NOMO-1 (cell line): ENCODE data around the gene TSPAN17.

Source experiments
- DNase-seq, 2 experiments: peaks; one replicate each; lab custom pipeline; 2025; ENCODE audit not compliant: unreplicated experiment in 2 of 2; lab: John Stamatoyannopoulos, UW

Gene TSPAN17

DNA sequence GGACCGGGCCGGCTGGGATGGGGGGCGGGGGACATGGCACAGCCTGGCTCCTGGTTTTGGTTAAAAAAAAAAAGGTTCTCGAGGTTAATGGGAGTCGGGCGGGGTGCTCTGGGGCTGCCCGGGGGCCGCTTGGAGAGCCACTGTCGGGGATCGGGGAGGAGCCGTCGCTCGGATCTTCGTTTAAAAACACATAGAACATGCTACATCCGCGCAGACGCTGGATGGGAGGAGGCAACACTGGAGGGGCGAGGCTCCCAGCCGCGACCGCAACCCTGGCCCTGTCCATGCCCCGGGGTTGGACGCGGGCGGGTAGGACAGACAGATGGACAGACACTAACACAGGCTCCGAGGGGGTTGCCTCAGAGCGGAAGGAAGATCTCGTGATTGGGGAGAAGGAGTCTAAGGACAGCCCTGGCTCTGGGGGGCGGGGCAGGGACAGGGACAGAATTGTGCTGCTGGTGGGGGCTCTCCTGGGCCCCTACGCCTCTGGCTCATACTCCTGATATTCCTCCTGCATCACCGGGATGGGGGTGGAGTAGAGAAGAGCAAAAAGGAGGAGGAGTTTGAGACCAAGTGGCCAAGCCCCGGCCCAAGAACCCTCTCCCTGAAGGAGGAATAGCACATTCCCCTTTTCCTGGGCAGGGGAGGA, 26.8 kb upstream of the TSPAN17 start:
- no peak for DNase-seq

DNA sequence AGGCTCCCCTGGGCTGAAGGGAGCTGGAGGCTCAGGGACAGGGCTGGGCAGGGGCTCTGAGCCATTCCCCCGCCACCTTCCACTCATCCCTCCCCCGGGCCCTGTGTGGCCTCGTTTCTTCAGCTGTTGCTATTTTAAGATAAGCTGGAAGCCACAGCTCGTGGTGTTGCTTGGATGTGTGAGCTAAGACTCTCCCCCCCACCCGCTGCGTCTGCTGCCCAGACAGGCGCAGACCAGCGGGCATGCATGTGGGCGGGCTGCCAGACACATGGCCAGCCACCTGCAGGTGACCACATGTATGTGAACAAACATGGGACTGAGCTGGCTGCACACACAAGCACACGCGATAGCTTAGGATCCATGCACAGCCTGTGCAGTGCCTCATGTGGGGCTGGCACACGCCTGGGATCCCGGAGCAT, 25.6 kb upstream of the TSPAN17 start:
- DNase-seq: no peak

DNA sequence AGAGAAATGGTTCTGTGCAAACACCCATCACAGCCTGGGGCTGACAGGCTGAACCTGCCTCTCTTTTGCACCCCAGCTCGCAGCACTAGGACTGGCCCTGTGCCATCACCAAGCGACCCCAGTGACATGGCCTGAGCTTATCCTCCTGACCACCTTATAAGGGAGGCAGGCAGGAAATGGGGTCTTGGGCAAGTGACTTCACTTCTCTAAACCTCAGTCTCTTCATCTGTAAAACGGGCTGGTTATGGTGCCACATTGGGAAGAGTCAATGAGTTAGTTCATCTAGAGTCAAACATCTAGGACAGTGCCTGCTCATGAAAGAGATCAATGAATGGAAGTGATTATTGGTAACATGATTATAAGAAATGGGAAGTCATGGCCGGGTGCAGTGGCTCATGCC, 23.1 kb upstream of the TSPAN17 start:
- no peak for DNase-seq

DNA sequence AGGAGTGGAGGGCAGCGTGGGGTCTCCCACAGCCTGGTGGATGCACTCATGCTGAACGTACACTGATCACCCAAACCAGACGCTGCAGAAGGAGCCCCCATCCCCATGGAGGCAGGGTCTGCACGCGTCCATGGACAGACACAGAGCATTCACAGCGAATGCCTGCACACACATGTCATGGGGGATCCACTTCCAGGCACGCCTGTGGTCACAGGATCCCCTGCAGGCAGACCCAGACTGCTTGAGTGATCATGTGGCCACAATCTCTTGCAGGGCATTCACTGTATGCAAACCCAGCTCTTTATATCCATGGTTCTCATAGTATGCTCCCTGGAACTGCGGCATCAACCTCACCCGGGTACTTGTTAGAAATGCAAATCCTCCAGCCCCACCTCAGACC, 22.3 kb upstream of the TSPAN17 start:
- no peak for DNase-seq

DNA sequence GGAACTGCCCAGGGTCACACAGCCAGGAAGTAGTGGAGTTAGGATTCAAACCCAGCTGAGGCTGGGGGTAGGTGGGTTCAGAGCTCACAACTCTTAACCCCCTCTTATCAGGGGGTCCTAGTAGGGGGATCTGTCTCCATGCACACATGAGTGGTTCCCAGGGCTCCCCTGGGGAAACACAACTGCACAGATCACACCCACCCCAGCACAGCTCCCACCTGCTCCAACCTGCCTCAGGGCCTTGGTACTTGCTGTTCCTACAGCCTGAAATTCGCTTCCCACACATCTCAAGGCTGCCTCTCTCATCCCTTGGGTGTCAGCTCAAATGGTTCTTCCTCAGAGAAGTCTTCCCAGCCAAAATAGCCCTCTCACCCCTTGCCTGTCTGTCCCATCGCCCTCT, 21.8 kb upstream of the TSPAN17 start:
- DNase-seq: no peak

DNA sequence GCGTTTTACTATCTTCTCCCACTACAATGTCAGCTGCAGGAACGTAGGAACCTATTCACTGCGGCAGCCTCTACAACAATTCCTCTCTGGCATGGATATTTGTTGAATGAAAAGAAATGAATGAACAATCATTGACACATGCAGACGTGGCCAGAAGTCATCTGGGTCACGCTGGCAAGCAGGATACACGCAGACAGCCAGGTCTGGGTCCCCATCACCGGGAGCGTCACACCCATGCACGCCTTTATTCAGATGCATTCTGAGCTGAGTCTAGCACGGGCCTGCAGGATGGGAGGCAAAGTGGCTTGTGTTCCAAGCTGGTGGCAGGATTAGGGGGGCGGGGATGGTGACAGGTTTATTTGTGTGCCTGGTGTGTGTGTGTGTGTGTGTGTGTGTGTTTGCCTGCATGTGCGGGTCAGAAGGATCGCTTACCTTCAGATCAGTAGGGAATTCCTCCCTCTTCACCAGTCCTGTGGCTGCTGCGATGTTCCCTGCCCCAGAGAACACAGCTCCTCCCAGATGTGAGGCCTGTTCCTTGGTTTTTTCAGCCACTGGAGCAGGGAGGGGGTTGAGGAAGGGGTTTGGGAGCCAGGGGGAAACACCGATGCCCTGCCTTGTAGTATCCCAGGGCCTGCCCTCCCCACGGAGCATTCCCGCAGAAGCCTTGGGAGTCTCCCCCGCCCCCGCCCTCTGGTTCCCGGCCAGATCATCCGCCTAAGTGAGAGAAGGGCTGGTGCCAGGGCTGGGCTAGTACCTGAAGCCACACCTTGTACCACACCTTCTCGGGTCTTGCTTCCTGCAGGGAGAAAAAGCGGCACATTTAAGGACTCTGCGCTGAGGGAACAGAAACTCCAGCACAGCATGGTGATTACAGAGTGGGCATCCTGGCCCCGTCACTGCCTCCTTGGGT, 21.1 kb upstream of the TSPAN17 start:
- DNase-seq: no peak

DNA sequence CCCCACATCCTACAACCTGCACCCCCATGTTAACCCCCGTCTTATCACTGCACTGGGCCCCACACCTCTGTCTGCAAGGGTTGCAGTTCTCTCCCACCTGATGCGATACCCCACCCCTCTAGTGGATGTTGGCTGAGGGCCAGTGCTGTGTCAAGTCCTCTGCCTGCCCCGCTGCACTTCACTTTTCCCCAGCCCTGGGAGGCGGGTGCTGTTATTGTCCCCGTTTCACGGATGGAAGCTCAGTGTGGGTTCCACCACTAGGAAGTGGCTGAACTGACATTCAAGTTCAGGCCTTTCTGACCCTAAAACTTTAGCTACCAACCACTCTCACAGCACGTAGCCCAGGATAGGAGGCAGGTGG, 20.4 kb upstream of the TSPAN17 start:
- DNase-seq: no peak

DNA sequence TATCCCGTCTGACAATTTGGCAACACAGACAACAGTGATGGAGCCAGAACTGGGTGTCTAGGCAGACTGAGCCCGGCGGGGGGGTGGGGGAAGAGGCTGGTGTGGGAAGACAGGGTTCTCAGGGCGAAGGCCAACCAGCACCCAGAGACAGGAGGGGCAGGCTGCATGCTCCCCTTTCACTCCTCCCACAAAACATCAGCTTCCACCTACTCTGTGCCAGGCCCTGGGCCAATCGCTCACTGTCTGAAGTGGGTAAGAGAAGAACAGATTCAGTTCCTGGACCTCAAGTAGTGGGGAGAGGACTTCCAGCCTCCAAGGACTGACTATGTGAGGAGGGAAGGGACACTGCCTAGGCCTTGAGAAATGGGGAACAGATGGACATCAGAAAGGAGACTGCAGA, 19.7 kb upstream of the TSPAN17 start:
- no peak for DNase-seq

DNA sequence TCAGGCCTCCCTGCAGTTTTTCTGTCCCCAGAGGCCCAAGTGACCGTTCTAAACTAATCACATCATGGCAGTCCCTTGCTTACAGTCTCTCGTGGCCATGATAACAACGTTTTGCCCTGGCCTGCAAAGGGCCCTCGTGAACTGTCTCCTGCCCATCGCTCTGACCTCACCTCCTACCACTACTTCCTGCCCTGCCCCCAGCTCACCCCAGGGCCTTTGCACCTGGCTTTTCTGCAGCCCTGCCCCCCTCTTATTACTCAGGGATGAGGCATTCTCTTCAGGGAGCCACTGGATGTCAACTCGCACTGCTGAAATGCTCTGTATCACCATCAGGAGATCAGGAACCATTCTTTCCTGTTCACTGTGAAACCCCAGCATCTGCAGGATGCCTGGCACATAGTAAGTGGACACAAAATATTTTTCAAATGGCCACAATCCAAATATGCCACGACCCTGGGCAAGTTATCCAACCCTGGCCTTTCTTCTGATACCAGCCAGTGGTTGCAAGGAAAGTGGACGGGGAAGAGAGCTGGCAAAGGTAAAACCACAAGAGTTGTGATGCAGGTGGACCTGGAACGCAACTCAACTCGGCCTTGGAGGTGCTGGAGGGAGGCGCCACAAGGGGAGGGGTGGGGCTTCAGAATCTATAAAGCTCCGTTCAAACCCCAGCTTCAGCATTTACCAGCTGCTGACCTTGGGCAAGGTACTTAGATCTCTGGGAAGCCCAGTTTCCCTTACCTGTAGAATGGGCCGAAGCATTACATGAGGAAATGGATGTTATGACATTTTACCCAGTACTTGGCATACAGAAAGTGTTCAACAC, 18.7 kb upstream of the TSPAN17 start:
- DNase-seq: no peak

DNA sequence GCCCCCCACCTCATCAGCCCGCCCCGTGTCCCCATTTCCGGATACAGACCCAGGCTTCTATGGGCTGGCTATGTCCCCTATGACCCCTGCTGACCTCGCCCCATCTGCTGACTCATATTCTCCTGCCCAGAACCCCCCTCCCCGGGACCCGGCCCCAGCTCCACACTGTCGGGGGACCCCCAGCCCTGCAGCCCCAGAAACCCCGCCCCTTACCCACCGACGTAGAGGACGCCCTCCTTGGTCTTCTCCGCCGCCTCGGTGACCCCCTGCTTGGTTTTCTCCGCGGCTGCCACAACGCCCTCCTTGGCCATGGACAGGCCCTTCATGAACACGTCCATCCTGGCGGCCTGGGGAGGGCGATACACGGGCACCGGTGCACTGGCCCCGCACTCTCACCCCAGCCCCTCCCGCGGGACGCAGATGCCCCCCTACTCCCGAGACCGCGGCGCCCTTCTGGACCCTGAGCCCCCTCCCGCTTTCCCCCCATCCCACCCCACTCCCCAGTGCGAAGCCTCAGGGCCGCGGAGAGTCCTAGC, 17.9 kb upstream of the TSPAN17 start:
- DNase-seq: no peak

DNA sequence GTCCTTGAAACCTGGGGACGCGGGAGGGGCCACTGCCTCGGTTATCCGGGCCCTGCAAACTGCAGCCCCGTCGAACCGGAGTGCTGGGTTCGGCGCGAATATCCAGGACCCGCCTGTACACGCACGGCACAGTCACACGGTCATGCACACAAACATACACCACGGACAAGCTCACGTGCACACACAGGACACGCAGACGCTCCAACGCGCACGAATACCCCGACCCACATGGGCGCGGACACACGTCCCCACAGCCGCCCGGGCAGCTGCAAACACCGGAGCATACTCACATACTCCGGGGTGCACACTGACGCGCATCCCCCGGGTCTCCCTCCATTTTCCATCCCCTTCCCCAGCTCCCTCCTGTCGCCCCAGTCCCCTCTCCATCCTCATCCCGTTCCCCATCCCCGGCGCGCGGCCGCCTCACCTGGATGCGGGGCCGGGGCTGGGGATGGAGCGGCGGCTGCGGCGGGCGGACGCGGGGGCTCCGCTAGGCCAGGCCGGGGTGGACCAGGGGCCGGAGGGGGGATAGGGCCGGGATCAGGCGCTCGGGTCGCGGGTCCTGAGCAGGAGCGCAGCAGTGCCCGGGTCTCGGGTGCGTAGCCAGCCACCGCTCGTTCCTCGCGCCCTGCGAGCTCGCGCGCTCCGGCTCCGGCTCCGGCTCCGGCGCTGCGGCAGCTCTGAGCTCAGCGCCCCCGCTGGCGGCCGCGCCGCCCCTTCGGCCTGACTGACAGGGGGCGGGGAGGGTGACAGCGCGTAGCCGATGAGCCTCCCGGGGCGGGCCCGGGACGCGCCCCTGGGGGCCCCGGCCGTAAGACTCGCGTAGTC, 17.2 kb upstream of the TSPAN17 start, which contains the start of the genes EIF4E1B and SNCB:
TSS of gene EIF4E1B (plus strand) at position 823 of the 828 bp plus-strand sequence. CDS start 12,113 bp downstream, outside the sequence.
TSS of gene SNCB (minus strand) at position 682 of the 828 bp plus-strand sequence. CDS start 880 bp downstream, outside the sequence.
- no peak for DNase-seq

DNA sequence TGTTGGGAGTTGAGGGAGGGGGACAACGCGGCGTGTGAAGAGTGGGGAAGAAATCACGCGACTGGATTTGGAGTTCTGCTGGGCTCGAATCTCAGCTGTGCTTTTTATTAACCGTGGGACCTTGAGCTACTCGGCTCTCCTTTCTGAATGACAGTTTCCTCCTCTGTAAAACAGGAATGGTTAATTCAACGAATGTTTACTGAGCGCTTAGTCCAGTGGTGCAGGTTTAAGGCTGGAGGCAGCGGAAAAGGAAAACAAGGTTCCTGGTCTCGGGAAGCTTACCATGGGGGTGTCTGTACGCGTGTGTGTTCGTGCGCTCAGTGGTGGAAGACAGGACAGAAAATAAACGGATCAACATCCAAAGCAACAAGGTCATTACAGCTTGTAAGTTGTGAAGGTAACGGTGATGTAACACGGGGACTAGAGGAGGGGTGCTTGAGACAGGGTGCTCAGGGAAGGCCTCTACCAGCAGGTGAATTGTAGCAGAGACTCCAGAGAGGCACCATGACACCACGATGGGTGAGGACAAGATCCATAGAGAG, 16.5 kb upstream of the TSPAN17 start:
- no peak for DNase-seq

DNA sequence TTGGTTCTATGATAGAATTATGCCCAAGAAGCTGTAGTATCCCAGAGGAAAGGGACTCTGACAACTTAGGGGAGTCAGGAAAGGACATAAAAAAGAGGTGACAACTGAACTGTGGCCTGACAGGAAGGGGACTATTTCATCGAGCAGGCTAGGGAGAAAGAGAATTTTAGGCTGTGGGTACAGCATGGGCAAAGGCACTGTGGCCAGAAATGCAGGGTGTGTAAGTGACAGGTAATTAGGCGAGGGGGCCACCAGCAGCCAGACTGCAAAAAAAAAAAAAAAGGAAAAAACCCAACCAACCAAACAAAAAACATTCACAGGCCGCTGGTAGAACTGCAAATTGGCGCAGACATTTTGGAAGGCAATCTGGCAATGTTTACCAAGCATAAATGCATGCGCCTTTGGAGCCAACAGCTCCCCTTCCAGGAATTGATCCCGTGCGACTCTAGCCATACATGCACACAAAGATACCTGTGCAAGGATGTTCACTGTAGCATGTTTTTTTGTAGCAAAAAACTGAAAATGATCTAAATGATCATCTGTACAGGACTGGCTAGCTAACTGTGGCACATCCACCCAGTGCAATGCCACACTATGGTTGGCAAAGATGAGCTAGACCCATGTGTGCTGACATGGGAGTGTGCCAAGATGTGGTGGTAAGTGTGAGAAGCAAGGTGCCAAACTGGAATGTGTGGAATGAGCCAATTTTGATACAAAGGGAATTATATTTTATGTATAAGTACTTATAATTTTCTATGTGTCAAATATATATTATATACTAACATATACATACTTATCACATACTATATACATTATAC, 15.7 kb upstream of the TSPAN17 start:
- DNase-seq: no peak

DNA sequence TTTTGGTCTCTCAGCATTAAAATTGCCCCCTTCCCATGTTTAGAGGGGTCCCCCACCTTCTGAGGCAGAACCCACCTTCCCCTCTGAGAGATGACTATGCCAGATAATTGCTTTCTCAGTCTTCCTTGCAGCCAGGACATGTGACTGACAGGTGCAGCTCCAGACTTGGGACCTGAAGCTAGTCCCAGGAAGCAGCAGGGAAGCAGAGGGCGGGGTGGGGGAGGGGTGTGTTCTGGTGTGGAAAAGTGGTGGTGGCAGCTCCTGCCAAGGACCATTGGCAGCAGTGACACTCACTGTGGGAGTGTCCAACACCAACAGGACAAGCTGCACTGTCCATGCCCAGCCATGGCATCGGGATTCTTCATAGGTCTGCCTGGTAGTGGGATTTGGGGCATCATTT, 14.5 kb upstream of the TSPAN17 start:
- no peak for DNase-seq

DNA sequence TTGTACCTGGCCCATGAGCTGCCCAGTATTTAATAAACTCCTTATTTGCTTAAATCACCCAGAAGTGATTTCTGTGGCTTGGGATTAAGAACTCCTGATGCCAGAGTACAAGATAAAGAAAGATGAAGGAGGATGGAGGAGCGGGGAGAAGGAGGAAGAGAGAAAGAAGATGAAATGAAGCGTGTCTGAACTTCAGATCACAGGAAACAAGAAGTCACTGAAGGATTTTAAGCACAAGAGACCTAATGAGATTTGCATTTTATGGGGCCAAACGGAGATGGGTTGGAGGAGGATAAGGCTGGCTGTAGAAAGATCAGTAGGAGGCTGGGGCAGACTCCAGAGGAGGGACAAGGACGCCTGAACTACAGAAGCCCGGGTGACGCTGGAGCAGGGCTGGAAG, 13.7 kb upstream of the TSPAN17 start:
- DNase-seq: no peak

DNA sequence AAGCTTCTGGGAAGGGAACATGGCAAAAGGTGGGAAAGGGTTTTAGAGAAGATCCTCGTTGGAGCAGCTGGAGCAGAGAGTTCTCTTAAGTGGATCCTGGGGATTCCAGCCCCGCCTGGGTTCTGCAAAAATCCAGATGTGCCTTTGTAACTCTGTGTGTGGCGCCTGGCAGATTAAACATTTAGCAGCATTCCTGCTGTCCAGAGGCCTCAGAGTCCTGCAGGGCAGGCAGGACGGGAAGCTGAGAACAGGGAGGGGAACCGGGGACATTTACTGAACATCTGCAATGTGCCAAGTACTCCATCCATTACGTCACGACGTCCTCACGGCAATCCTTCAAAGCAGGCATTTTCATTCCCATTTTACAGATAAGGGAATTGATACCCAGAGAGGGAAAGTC, 10.9 kb upstream of the TSPAN17 start:
- no peak for DNase-seq

DNA sequence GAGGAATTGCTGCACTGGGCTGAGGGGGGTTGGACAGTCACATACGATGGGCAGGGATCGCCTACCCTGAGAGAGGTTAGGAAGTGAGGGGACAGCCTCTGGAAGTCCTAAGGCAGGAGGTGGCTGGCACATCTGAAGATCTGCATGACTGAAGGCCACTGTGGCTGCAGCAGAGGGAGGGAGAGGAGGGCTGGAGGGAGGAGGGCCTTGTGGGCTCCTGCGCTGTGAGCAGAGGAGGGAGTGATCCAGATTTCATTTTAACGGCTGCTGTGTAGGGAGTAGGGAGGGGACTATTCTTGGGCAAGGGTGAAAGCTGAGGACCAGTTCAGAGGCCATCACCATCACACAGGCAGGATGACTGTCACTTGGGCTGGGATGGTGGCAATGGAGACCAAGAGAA, 9.7 kb upstream of the TSPAN17 start:
- DNase-seq: no peak

DNA sequence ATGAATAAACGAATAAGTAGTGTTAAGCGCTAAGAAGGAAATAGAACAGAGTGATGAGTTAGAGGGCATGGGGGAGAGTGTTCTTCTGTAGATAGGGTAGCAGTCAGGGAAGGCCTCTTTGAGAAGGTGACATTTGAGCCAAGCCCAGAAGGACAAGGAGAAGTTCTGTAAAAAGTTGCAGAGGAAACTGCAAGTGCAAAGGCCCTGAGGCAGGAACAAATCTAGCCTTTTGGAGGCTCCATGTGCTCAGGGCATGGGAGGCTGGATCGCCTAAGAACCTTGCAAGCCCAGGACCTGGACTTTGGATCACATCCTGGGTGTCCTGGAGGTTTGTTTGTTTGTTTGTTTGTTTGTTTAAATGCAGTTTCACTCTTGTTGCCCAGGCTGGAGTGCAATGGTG, 8.8 kb upstream of the TSPAN17 start:
- no peak for DNase-seq

DNA sequence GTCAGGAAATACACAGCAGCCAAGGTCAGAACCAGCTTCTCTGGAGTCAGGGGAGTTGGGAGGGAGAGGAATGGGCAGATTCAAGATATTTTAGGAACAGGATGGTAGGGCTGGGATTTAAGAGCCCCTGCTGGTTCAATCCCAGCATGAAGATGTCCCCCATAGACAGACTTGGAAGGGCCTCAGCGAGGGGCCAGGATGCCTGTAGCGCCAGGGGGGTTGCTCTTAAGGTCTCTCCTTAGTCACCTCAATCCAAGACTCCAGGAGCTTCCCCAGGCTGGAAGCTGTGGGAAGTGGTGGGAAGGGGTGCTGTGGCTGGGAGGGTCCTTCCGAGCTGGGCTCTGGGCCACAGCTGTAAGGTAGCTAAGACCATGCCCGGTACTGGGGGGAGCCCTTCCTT, 8.1 kb upstream of the TSPAN17 start:
- no peak for DNase-seq
